Left lobe of liver (tissue), 2 donors: ENCODE measurements around the gene ZNF136. TPM values are rescaled to one million over a fixed set of nuclear protein-coding genes. Genes with fewer than 3 reads are reported as not detected.
A peak's percentile ranks its signal among the peaks of the same experiment; 100 is the strongest.

Experiments
- ATAC-seq: fragments of 200-7000 bp; cut with Tn5 transposase; one replicate; pipeline ENCODE4 v1.9.1; 2020; ENCODE audit warnings: mild to moderate bottlenecking, moderate library complexity
- DNase-seq: peaks from one replicate; pipeline ENCODE4 v3.0.0-alpha.2; 2020; ENCODE audit warnings: low spot score
- total RNA-seq: library from RNA; stranded (reverse); gene quantifications from one replicate; pipeline ENCODE4 v1.2.1, GENCODE V29; 2021
- donor health status: DM: no; HTN: no; CAD: no; lungs with moderate emphysema.
- donor health status: DM: no; HTN: yes; CAD: no.

ZNF136 gene
- total RNA-seq, 1 donor from 2014 or later, result 2.5 TPM

- DNase-seq (no peak), ATAC-seq (no peak)
These were observed 24.7 kb downstream of the ZNF136 start for GRCh38 chr19:12187625-12188024.

GRCh38 chr19:12194827-12195731 is 32.2 kb downstream of the ZNF136 start:
- peak; percentile 78 for ATAC-seq

GRCh38 chr19:12198136-12198535 is 35.2 kb downstream of the ZNF136 start:
- ATAC-seq (no peak), DNase-seq (no peak)

More at GRCh38 chr19:12194827-12195731, 32.2 kb downstream of the ZNF136 start:
- peak; percentile 65 for DNase-seq

- ATAC-seq (no peak), DNase-seq (no peak)
These were observed 37.0 kb downstream of the ZNF136 start for GRCh38 chr19:12199757-12200419.

- DNase-seq, result no peak
- peak; percentile 85 for ATAC-seq
These were observed 39.4 kb downstream of the ZNF136 start for GRCh38 chr19:12202250-12202649.

GRCh38 chr19:12205296-12205695 is 42.4 kb downstream of the ZNF136 start:
- no peak for DNase-seq
- ATAC-seq, result no peak

- ATAC-seq, result no peak
- no peak for DNase-seq
These were observed 45.3 kb downstream of the ZNF136 start for GRCh38 chr19:12208221-12208620.

- DNase-seq (no peak), ATAC-seq (no peak)
These were observed 54.4 kb downstream of the ZNF136 start for GRCh38 chr19:12217332-12217731.

- no peak for DNase-seq
- no peak for ATAC-seq
These were observed 60.2 kb downstream of the ZNF136 start for GRCh38 chr19:12222980-12223630.

GRCh38 chr19:12224676-12225075 is 61.8 kb downstream of the ZNF136 start:
- no peak for ATAC-seq
- DNase-seq, result no peak

GRCh38 chr19:12229990-12230389 is 67.1 kb downstream of the ZNF136 start:
- DNase-seq, result no peak

GRCh38 chr19:12230751-12231733 is 68.1 kb downstream of the ZNF136 start:
- no peak for DNase-seq
- ATAC-seq, result no peak

More at GRCh38 chr19:12229990-12230389, 67.1 kb downstream of the ZNF136 start:
- no peak for ATAC-seq

GRCh38 chr19:12232961-12233360 is 70.1 kb downstream of the ZNF136 start:
- DNase-seq, result no peak

GRCh38 chr19:12237143-12237839 is 74.4 kb downstream of the ZNF136 start:
- DNase-seq (no peak), ATAC-seq (no peak)

More at GRCh38 chr19:12232961-12233360, 70.1 kb downstream of the ZNF136 start:
- no peak for ATAC-seq

Other genes with a start within 250 kb of the ZNF136 start
- 5.6 TPM for gene ZNF700, start 238.0 kb upstream of the ZNF136 start, total RNA-seq
- gene ZNF763, start 198.1 kb upstream of the ZNF136 start, total RNA-seq, result 0.25 TPM
- gene ZNF433, start 127.4 kb upstream of the ZNF136 start, total RNA-seq, result 2.7 TPM
- 0.10 TPM for gene ZNF878, start 110.1 kb upstream of the ZNF136 start, total RNA-seq
- 2.7 TPM for gene ZNF844, start 98.4 kb upstream of the ZNF136 start, total RNA-seq
- gene ZNF20, start 22.7 kb upstream of the ZNF136 start, total RNA-seq, result 0.65 TPM
- gene ZNF625, start 6.4 kb upstream of the ZNF136 start, total RNA-seq, result 0.15 TPM
- 7.6 TPM for gene ZNF44, start 131.8 kb downstream of the ZNF136 start, total RNA-seq
- gene ZNF563, start 170.5 kb downstream of the ZNF136 start, total RNA-seq, result 4.6 TPM
- 2.6 TPM for gene ZNF442, start 202.6 kb downstream of the ZNF136 start, total RNA-seq
- gene ZNF799, start 238.2 kb downstream of the ZNF136 start, total RNA-seq, result 3.0 TPM